HTERT RPE-1 (cell line): Measurements from ENCODE around the gene KLF13.

Source experiments
- in situ Hi-C: fragments of 300-500 bp; cut with MboI; formaldehyde crosslinking; loops from 4 replicates; pipeline ENCODE4 v1.14.3; 2020; ENCODE audit warnings: low sequenced_read_pairs

KLF13 gene

GRCh38 chr15:31360843-31361763, 34.5 kb downstream of the KLF13 start:
- in situ Hi-C loops: no loop called here

GRCh38 chr15:31361764-31362515, 35.3 kb downstream of the KLF13 start:
- in situ Hi-C loops: no loop called here

- in situ Hi-C loops: no loop called here
Measured at GRCh38 chr15:31362886-31363285, 36.3 kb downstream of the KLF13 start.

- in situ Hi-C loops: no loop called here
Measured at GRCh38 chr15:31364301-31365031, 37.8 kb downstream of the KLF13 start.

- in situ Hi-C loops: no loop called here
Measured at GRCh38 chr15:31365032-31365654, 38.5 kb downstream of the KLF13 start.

GRCh38 chr15:31365655-31366127, 39.1 kb downstream of the KLF13 start:
- in situ Hi-C loops: no loop called here

- in situ Hi-C loops: no loop called here
Measured at GRCh38 chr15:31366169-31366734, 39.6 kb downstream of the KLF13 start.

- in situ Hi-C loops: no loop called here
Measured at GRCh38 chr15:31367021-31367729, 40.5 kb downstream of the KLF13 start.

- in situ Hi-C loops: no loop called here
Measured at GRCh38 chr15:31367730-31368344, 41.2 kb downstream of the KLF13 start.

GRCh38 chr15:31369727-31370126, 43.1 kb downstream of the KLF13 start:
- in situ Hi-C loops: no loop called here

- in situ Hi-C loops: no loop called here
Measured at GRCh38 chr15:31371520-31372240, 45.0 kb downstream of the KLF13 start.

GRCh38 chr15:31372635-31373091, 46.0 kb downstream of the KLF13 start:
- in situ Hi-C loops: no loop called here

- in situ Hi-C loops: no loop called here
Measured at GRCh38 chr15:31373096-31373865, 46.6 kb downstream of the KLF13 start.

GRCh38 chr15:31373970-31374369, 47.3 kb downstream of the KLF13 start:
- in situ Hi-C loops: no loop called here

GRCh38 chr15:31374489-31374888, 47.9 kb downstream of the KLF13 start:
- in situ Hi-C loops: no loop called here

- in situ Hi-C loops: no loop called here
Measured at GRCh38 chr15:31374986-31375385, 48.4 kb downstream of the KLF13 start.

GRCh38 chr15:31375772-31376171, 49.1 kb downstream of the KLF13 start:
- in situ Hi-C loops: no loop called here

GRCh38 chr15:31376511-31376910, 49.9 kb downstream of the KLF13 start:
- in situ Hi-C loops: no loop called here
